ENCODE data around the gene CEP135.

Gene CEP135

DNA sequence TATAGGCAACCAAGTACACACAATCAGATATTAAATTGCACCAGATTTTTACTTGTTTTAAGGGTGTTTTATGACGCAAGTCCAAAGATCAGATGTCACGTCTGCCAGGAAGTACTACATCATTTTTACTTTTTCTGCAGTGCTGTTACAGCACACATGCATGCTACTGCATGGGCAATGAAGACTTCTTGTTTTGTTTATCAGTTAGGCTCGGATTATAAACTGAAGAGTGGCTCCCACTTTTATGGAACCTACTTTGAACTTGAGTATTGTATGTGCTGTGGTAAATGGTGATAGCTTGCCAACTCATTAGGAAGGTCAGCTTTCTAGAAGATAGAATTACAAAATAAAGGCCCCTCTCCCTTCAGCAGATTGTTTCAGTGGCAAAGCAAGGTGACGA, 131.6 kb downstream of the CEP135 start:
- no peak for DNase-seq (ENCODE audit: low spot score)

- DNase-seq (ENCODE audit: low spot score) = no peak
Measured at GRCh38 chr4:56082829-56083228, 134.1 kb downstream of the CEP135 start.
